Measurements from ENCODE around the gene ADGRF3.

Gene ADGRF3

DNA sequence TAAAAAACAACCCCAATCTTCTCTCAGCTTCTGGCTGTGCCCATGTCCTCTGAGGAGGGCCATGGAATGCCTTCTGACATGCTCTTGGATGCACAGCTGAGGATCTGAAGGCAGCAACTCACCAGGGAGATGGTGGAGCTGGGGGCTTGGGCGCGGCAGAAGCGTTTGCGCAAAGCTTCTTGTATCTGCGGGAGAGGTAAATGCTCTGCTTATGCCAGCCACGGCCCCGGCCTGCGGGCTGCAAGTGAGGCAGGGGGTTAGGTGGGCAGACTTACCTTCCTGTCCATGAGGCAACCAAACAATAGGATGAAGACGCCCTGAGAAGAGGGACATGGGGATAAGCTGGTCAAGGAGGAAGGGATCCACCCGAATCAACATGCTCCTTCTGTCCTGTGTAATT is 36.7 kb downstream of the ADGRF3 start:
- TF ChIP-seq GATA3 (IDR thresholded peaks at IDR 0.05; ENCODE audit: low read depth, low read length): no peak
- TF ChIP-seq GATA2 (IDR thresholded peaks at IDR 0.05; ENCODE audit: low read depth, low read length): no peak

DNA sequence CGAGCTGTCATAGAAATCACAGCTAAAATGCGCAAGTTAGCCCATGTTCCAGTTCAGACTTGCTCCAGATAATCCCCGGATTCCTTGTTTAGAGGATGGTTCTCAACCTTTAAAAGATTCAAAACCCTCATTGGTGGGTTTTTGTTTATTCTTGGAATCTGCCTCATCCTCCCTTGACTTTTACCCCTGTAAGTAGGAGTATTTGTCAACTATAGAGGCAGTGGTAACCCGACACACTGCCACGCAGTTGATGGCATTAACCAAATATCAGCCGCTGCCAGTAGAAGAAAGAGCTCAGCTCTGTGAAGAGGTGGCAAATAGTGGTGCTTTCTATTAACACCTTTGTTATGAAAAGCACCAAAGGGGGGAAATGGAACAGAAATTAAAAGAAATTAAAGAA is 41.0 kb downstream of the ADGRF3 start:
- TF ChIP-seq GATA2 (IDR thresholded peaks at IDR 0.05; ENCODE audit: low read depth, low read length) (no peak), GATA3 (IDR thresholded peaks at IDR 0.05; ENCODE audit: low read depth, low read length) (no peak)

- TF ChIP-seq GATA2 (IDR thresholded peaks at IDR 0.05; ENCODE audit: low read depth, low read length) (no peak), GATA3 (IDR thresholded peaks at IDR 0.05; ENCODE audit: low read depth, low read length) (no peak)
Measured at GRCh38 chr2:26302846-26303245, 43.7 kb downstream of the ADGRF3 start.

- TF ChIP-seq GATA2 (IDR thresholded peaks at IDR 0.05; ENCODE audit: low read depth, low read length): no peak
- no peak for TF ChIP-seq GATA3 (IDR thresholded peaks at IDR 0.05; ENCODE audit: low read depth, low read length)
Measured at GRCh38 chr2:26300234-26300925, 46.2 kb downstream of the ADGRF3 start.

DNA sequence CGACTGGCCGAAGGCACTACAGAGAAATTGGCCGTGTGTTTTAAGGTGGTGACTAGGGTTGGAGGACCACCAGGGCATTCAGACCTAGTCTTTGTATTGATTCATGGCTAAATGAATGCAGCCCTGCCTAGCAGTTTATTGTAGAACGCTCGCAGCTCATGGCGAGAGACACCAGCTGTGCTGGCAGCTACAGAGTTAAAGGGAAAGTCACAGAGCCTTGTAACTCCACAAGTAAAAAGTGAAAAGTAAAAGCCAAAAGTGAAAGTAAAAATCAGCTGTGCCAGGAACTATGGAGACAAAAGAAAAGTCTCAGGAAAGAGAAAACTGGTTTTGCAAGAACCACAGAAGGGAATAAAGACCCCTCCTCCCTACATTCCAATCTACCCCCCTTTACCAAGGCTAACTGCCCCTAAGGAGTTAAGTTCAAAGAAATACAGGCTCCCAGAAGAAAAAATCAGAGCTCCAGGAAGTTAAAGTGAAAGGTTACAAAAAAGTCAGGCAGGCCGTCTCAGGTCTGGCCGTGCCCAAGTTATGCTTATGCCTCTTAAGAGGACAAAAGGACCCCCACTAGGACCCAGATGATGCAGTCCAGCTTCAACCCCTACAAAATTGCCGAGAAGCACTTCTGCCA is 47.0 kb downstream of the ADGRF3 start:
- TF ChIP-seq GATA3 (IDR thresholded peaks at IDR 0.05; ENCODE audit: low read depth, low read length) (no peak), GATA2 (IDR thresholded peaks at IDR 0.05; ENCODE audit: low read depth, low read length) (no peak)

DNA sequence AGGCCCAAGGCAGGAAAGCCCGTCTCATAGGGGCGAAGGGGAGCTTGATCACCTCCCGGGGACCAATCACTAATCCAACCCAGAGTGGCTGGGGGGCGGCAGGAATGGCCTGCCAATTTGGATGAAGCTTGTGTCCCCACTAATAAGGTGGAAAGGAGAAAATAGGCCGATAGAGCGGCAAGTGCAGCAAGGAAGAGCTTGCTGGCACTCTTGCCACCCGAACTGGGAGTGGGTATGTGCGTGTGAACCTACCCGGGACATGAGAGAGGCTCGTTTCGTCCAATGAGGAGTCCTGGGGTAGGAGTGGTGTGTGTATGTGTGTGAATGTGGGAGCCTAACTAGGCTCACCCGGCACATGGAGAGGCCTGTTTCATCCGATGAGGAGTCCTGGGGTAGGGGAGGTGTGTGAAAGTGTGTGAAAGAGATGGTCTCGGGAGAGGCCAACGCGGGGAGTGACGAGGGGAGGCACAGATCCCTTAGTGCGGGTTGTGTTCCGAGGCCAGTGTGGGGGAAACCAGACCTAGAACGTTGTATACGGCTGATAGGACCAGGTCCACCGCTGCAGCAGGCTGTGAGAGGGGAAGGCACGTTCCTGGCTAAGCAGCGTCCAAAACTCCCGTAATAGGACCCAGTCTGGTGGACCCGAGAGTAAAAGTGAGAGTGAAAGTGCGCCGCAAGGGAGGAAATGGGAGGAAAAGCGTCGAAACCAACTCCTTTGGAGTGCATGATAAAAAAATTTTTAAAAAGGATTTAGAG is 47.8 kb downstream of the ADGRF3 start:
- no peak for TF ChIP-seq GATA3 (IDR thresholded peaks at IDR 0.05; ENCODE audit: low read depth, low read length)
- TF ChIP-seq GATA2 (IDR thresholded peaks at IDR 0.05; ENCODE audit: low read depth, low read length): no peak

DNA sequence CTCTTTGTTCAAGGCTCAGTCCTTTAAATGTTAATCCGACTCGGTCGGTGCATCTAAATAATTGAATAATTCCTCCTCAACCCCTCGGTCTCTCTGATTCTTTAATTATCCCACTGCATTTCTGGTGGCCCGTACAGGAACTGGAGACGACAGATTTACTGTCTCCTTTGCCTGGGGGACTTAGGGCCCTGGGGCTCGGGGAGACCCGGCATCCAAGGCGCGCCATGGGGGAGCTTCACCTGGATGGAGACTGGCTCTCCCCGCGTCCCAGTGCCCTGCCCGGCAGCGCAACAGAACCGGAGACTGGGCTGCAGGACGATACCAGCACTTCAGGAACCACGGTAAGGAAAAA is 48.3 kb downstream of the ADGRF3 start:
- TF ChIP-seq GATA3 (IDR thresholded peaks at IDR 0.05; ENCODE audit: low read depth, low read length) (no peak), GATA2 (IDR thresholded peaks at IDR 0.05; ENCODE audit: low read depth, low read length) (no peak)

- TF ChIP-seq GATA2 (IDR thresholded peaks at IDR 0.05; ENCODE audit: low read depth, low read length) (no peak), GATA3 (IDR thresholded peaks at IDR 0.05; ENCODE audit: low read depth, low read length) (no peak)
Measured at GRCh38 chr2:26297061-26297460, 49.5 kb downstream of the ADGRF3 start.

DNA sequence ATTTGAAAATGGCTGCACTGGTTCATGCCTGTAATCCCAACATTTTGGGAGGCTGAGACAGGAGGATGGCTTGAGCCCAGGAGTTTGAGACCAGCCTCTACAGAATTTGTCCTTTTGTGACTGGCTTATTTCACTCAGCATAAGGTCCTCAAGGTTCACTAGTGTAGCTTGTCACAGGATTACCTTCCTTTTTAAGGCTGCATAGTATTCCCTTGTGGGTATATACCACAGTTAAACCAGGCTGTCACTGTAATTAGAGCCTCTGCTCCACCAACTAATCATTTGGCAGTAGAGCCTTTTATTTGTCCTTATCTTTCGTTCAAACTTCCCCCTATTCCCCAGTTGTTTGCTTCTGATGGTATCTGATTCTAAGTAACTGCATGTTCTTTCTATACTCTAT is 51.1 kb downstream of the ADGRF3 start:
- TF ChIP-seq GATA2 (IDR thresholded peaks at IDR 0.05; ENCODE audit: low read depth, low read length): no peak
- TF ChIP-seq GATA3 (IDR thresholded peaks at IDR 0.05; ENCODE audit: low read depth, low read length): no peak

DNA sequence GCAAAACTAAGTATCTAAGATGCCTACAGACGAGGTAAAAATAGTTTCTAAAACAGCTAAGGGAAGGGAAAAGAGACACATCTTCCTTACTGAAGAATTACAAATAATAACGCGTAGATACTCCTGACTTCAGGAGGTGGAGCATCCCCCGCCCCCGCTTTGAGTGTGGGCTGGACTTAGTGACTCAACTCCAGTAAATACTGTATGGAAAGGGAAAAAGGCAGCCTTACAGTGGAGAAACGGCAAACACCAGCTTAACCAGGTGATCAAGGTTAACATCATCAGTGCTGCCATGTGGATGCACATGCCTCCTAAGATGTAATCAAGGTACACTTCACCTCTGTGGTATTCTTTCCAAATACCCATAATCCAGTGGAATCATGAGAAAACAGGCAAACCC is 53.9 kb downstream of the ADGRF3 start:
- TF ChIP-seq GATA2 (IDR thresholded peaks at IDR 0.05; ENCODE audit: low read depth, low read length): no peak
- TF ChIP-seq GATA3 (IDR thresholded peaks at IDR 0.05; ENCODE audit: low read depth, low read length): no peak

DNA sequence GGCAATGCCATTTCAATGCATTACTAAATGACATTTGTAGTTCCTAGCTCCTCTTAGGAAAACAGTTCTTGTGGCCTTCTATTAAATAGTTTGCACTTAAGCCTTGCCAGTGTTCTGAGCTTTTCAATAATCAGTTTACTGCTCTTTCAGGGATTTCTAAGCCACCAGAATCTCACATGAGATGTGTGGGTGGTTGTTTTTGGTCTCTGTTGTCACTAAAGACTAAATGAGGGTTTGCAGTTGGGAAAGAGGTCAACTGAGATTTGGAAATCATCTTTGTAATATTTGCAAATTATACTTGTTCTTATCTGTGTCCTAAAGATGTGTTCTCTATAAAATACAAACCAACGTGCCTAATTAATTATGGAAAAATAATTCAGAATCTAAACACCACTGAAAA is 56.6 kb downstream of the ADGRF3 start:
- TF ChIP-seq GATA2 (IDR thresholded peaks at IDR 0.05; ENCODE audit: low read depth, low read length) (no peak), GATA3 (IDR thresholded peaks at IDR 0.05; ENCODE audit: low read depth, low read length) (no peak)

DNA sequence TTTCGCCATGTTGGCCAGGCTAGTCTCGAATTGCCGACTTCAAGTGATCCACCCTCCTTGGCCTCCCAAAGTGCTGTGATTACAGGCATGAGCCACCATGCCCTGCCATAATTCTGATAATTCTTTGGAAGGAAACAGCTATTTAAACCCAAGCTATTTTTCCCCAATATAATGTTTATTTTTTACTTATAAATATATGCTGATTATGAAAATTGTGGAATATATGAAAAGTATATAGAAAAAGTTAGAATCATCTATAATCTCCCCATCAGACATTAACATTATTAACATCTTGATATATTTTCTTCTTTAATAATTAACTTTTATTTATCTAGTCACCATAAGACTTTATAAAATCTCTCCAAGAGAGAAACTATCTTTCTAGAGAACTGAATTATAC is 60.7 kb downstream of the ADGRF3 start:
- no peak for TF ChIP-seq GATA2 (IDR thresholded peaks at IDR 0.05; ENCODE audit: low read depth, low read length)
- no peak for TF ChIP-seq GATA3 (IDR thresholded peaks at IDR 0.05; ENCODE audit: low read depth, low read length)

GRCh38 chr2:26284132-26284531 is 62.5 kb downstream of the ADGRF3 start:
- TF ChIP-seq GATA3 (IDR thresholded peaks at IDR 0.05; ENCODE audit: low read depth, low read length): no peak
- no peak for TF ChIP-seq GATA2 (IDR thresholded peaks at IDR 0.05; ENCODE audit: low read depth, low read length)

DNA sequence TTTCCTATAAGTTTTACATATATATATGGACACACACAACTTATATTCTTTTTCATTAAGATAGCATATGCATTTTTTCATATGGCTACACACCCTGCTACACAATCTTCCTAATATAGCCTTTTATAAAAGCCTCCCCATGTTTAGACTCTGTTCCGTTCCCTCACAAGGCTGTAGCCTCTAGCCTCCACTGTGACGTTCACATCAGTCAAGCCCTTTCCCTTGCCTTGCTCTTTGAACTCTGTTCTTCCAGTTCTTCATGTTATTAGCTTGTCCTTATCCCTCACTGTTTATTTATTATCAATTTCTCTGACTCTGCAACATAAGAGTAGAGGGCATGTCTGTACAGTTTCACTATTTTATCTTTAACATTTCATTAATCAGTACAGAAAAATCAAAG is 63.0 kb downstream of the ADGRF3 start:
- TF ChIP-seq GATA3 (IDR thresholded peaks at IDR 0.05; ENCODE audit: low read depth, low read length) (no peak), GATA2 (IDR thresholded peaks at IDR 0.05; ENCODE audit: low read depth, low read length) (no peak)

DNA sequence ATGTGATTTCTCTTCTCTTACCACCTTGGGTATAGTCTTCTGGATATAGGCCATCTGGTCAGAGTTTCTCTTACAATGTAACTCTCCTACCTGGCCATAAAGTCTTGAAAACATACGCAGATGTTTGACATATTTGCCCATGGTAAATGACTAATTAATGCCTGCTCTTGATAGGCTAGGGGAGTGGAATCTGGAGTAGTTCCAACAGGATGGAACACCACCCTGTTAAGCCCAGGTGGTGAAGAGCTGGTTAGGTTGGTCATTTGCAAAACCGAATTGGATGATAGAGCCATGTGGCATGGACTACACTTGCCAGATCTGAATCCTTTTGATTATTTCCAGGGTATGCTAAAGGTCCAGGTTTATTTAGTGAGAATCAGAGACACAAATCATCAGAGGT is 65.4 kb downstream of the ADGRF3 start:
- no peak for TF ChIP-seq GATA2 (IDR thresholded peaks at IDR 0.05; ENCODE audit: low read depth, low read length)
- no peak for TF ChIP-seq GATA3 (IDR thresholded peaks at IDR 0.05; ENCODE audit: low read depth, low read length)

All from SH-SY5Y (cell line).